Mesothelial cell of epicardium (in vitro differentiated cells): ENCODE results near the gene FYB1. TPM values are rescaled to one million over a fixed set of nuclear protein-coding genes. Genes with fewer than 3 reads are reported as not detected.

Experiments
- DNase-seq, 2 experiments: peaks; one replicate each; pipeline ENCODE4 v3.0.0; 2021; ENCODE audit warnings: low spot score in 2 of 2; ENCODE audit not compliant: unreplicated experiment in 2 of 2
- H3K27ac Mint-ChIP-seq: 2 replicates; pipeline ENCODE4 v1.8.0; 2021; ENCODE audit warnings: mixed read lengths
- H3K27me3 Mint-ChIP-seq: 2 replicates; pipeline ENCODE4 v1.8.0; 2021; ENCODE audit warnings: low read depth, mixed read lengths
- H3K36me3 Mint-ChIP-seq: 2 replicates; pipeline ENCODE4 v1.8.0; 2021; ENCODE audit warnings: mixed read lengths
- H3K4me1 Mint-ChIP-seq: 2 replicates; pipeline ENCODE4 v1.8.0; 2021; ENCODE audit warnings: mixed read lengths
- H3K4me3 Mint-ChIP-seq: 2 replicates; pipeline ENCODE4 v1.8.0; 2021; ENCODE audit warnings: mild to moderate bottlenecking, moderate library complexity, mixed read lengths
- H3K9me3 Mint-ChIP-seq: 2 replicates; pipeline ENCODE4 v1.8.0; 2021; ENCODE audit warnings: mixed read lengths
- total RNA-seq: library from RNA; stranded (reverse); gene quantifications from 3 replicates; pipeline ENCODE4 v1.2.1, GENCODE V29; 2021
- TF ChIP-seq, protein P1 (sequence below): fragments of 200-600 bp; sonication (generic); IDR thresholded peaks from one replicate; pipeline ENCODE4 v1.5.0; 2021; ENCODE audit warnings: antibody characterized with exemption; ENCODE audit not compliant: unreplicated experiment

Gene FYB1
- total RNA-seq, 1 donor from 2014 or later = 1.5 TPM

- H3K36me3 Mint-ChIP-seq = no peaks in the 10 kb centered on the region
- DNase-seq = no peak
- TF ChIP-seq, protein P1, sequence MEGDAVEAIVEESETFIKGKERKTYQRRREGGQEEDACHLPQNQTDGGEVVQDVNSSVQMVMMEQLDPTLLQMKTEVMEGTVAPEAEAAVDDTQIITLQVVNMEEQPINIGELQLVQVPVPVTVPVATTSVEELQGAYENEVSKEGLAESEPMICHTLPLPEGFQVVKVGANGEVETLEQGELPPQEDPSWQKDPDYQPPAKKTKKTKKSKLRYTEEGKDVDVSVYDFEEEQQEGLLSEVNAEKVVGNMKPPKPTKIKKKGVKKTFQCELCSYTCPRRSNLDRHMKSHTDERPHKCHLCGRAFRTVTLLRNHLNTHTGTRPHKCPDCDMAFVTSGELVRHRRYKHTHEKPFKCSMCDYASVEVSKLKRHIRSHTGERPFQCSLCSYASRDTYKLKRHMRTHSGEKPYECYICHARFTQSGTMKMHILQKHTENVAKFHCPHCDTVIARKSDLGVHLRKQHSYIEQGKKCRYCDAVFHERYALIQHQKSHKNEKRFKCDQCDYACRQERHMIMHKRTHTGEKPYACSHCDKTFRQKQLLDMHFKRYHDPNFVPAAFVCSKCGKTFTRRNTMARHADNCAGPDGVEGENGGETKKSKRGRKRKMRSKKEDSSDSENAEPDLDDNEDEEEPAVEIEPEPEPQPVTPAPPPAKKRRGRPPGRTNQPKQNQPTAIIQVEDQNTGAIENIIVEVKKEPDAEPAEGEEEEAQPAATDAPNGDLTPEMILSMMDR = no peak
- peaks cover 25% of the 10 kb centered on the region for H3K4me1 Mint-ChIP-seq
- no peak overlapping the region for H3K27ac Mint-ChIP-seq
- H3K4me3 Mint-ChIP-seq = no peak overlapping the region
- H3K9me3 Mint-ChIP-seq = peaks cover 4% of the 10 kb centered on the region
- no peaks in the 10 kb centered on the region for H3K27me3 Mint-ChIP-seq
Measured at GRCh38 chr5:39079147-39079546, 140.2 kb downstream of the FYB1 start.

GRCh38 chr5:39076757-39077728, 142.3 kb downstream of the FYB1 start:
- Mint-ChIP-seq H3K4me3 (peak overlapping the region; percentile 5), H3K27me3 (no peaks in the 10 kb centered on the region), H3K27ac (peak overlapping the region; percentile 84), H3K4me1 (peaks cover 34% of the 10 kb centered on the region), H3K36me3 (no peaks in the 10 kb centered on the region), H3K9me3 (no peaks in the 10 kb centered on the region)
- TF ChIP-seq, protein P1 = no peak
- DNase-seq = no peak

GRCh38 chr5:39076101-39076756, 143.1 kb downstream of the FYB1 start:
- Mint-ChIP-seq H3K36me3 (no peaks in the 10 kb centered on the region), H3K27ac (peak overlapping the region; percentile 76), H3K4me3 (peak overlapping the region; percentile 43), H3K4me1 (peaks cover 40% of the 10 kb centered on the region), H3K9me3 (no peaks in the 10 kb centered on the region), H3K27me3 (no peaks in the 10 kb centered on the region)
- TF ChIP-seq, protein P1 = no peak
- DNase-seq = no peak

- Mint-ChIP-seq H3K36me3 (peaks cover 6% of the 10 kb centered on the region), H3K27ac (peak within 1 kb of the TSS; percentile 100), H3K4me3 (peak within 1 kb of the TSS; percentile 98), H3K27me3 (no peaks in the 10 kb centered on the region), H3K9me3 (no peaks in the 10 kb centered on the region), H3K4me1 (peaks cover 36% of the 10 kb centered on the region)
- TF ChIP-seq, protein P1 = no peak
- peak; percentile 86 to 93 for DNase-seq
Measured at GRCh38 chr5:39074017-39074814, 145.1 kb downstream of the FYB1 start, which contains the start of gene RICTOR. TSS of gene RICTOR (minus strand) at chr5:39074399. CDS start at chr5:39074377, 22 bp downstream.

- Mint-ChIP-seq H3K27me3 (no peaks in the 10 kb centered on the region), H3K36me3 (peaks cover 8% of the 10 kb centered on the region), H3K9me3 (no peaks in the 10 kb centered on the region), H3K4me3 (peak overlapping the region; percentile 91), H3K27ac (peak overlapping the region; percentile 98), H3K4me1 (peaks cover 36% of the 10 kb centered on the region)
- TF ChIP-seq, protein P1 = no peak
- peak in 1 of 2 experiments; percentile 24 for DNase-seq
Measured at GRCh38 chr5:39073767-39074016, 145.7 kb downstream of the FYB1 start.
